Lower leg skin (tissue), 4 donors: Measurements from ENCODE around the gene ANKRD13B. TPM values are rescaled to one million over a fixed set of nuclear protein-coding genes. Genes with fewer than 3 reads are reported as not detected.

Experiments used
- DNase-seq, 2 donors: peaks; one replicate each; pipeline ENCODE4 v3.0.0-alpha.2; 2019; ENCODE audit warnings: low spot score in 2 of 2
- H3K4me3 ChIP-seq: fragments of 200-600 bp; sonication (generic); 2 replicates; pipeline ENCODE4 v1.5.1; 2017; ENCODE audit warnings: mild to moderate bottlenecking, low read depth; ENCODE audit not compliant: poor library complexity, severe bottlenecking
- CTCF ChIP-seq, 3 donors: fragments of 450-650 bp; IDR thresholded peaks; one replicate each; pipeline ENCODE4 v1.5.1; 2016; ENCODE audit warnings: antibody characterized with exemption in 3 of 3, mild to moderate bottlenecking in 3 of 3, moderate library complexity in 2 of 3
- POLR2A ChIP-seq, 2 donors: fragments of 450-650 bp; IDR thresholded peaks; one replicate each; pipeline ENCODE4 v1.6.1; 2016 to 2017; ENCODE audit warnings: antibody characterized with exemption in 2 of 2, mild to moderate bottlenecking in 1 of 2, moderate library complexity in 1 of 2
- WGBS, 2 donors: methylation state at CpG; one replicate each; pipeline ENCODE4 v1.1.5; 2018; 5-methylcytosine and 5-hydroxymethylcytosine counted together
- intact Hi-C: fragments of 100-400 bp; cut with DNase I; formaldehyde crosslinking; loops from one replicate; pipeline ENCODE4 v1.15.0; 2023; ENCODE audit warnings: low total_unique reads
- total RNA-seq, 4 donors: library from RNA; depleted of rRNA; stranded (reverse); fragments of >200 nt; gene quantifications; one replicate each; pipeline ENCODE4 v1.1.0, GENCODE V29; 2016

The ANKRD13B gene
- total RNA-seq, 4 donors from 2014 or later = 8.1 to 18.8 (median 11.7) TPM

- H3K4me3 ChIP-seq = no peak overlapping the region
- no peak for TF ChIP-seq CTCF (IDR thresholded peaks at IDR 0.05)
- TF ChIP-seq POLR2A (IDR thresholded peaks at IDR 0.05) = no peak
- intact Hi-C loops = no loop called here
Observed at GRCh38 chr17:29652976-29653375, 60.0 kb downstream of the ANKRD13B start.

GRCh38 chr17:29653995-29654714 is 61.2 kb downstream of the ANKRD13B start:
- DNase-seq = no peak
- intact Hi-C loops = no loop called here
- 54 to 59% methylated on average over 1 of the region's 1 CpG for WGBS, 2 donors
- TF ChIP-seq CTCF (IDR thresholded peaks at IDR 0.05) = no peak
- TF ChIP-seq POLR2A (IDR thresholded peaks at IDR 0.05) = no peak
- no peak overlapping the region for H3K4me3 ChIP-seq

More at GRCh38 chr17:29652976-29653375, 60.0 kb downstream of the ANKRD13B start:
- DNase-seq = no peak

GRCh38 chr17:29655323-29655722 is 62.4 kb downstream of the ANKRD13B start:
- no peak for DNase-seq
- 92 to 94% methylated on average over 6 of the region's 6 CpGs for WGBS, 2 donors
- intact Hi-C loops = no loop called here
- TF ChIP-seq CTCF (IDR thresholded peaks at IDR 0.05) (no peak), POLR2A (IDR thresholded peaks at IDR 0.05) (no peak)
- no peak overlapping the region for H3K4me3 ChIP-seq

- H3K4me3 ChIP-seq = no peak overlapping the region
- DNase-seq = no peak
- WGBS, 2 donors = 92 to 93% methylated on average over 2 of the region's 2 CpGs
- no peak for TF ChIP-seq CTCF (IDR thresholded peaks at IDR 0.05)
- TF ChIP-seq POLR2A (IDR thresholded peaks at IDR 0.05) = no peak
- intact Hi-C loops = no loop called here
Observed at GRCh38 chr17:29659155-29659554, 66.2 kb downstream of the ANKRD13B start.

GRCh38 chr17:29661213-29661612 is 68.3 kb downstream of the ANKRD13B start:
- no peak for DNase-seq
- TF ChIP-seq POLR2A (IDR thresholded peaks at IDR 0.05) (no peak), CTCF (IDR thresholded peaks at IDR 0.05) (no peak)
- intact Hi-C loops = no loop called here
- H3K4me3 ChIP-seq = no peak overlapping the region
- 76 to 79% methylated on average over 2 of the region's 2 CpGs for WGBS, 2 donors

- intact Hi-C loops = no loop called here
- 22 to 45% methylated on average over 1 of the region's 1 CpG for WGBS, 2 donors
- no peak overlapping the region for H3K4me3 ChIP-seq
Observed at GRCh38 chr17:29663155-29663554, 70.2 kb downstream of the ANKRD13B start.

More at GRCh38 chr17:29663155-29663554, 70.2 kb downstream of the ANKRD13B start:
- TF ChIP-seq POLR2A (IDR thresholded peaks at IDR 0.05) = no peak
- no peak for TF ChIP-seq CTCF (IDR thresholded peaks at IDR 0.05)
- DNase-seq = no peak
